PC-9 (cell line): ENCODE data around the gene ABR. TPM values are rescaled to one million over a fixed set of nuclear protein-coding genes. Genes with fewer than 3 reads are reported as not detected.

Experiments
- BruUV-seq: library from RNA; stranded (reverse); fragments of 400-500 nt; replicated peaks from 2 replicates; lab custom pipeline; 2021; lab: Mats Ljungman, UMichigan
- CTCF ChIA-PET: fragments of 300-600 bp; sonication (Branson Sonifier 250); formaldehyde crosslinking; loops from one replicate; lab custom pipeline; 2022; ENCODE audit warnings: antibody characterized with exemption; lab: Charles Lee
- POLR2A ChIA-PET: fragments of 300-600 bp; sonication (Branson Sonifier 250); formaldehyde crosslinking; loops from one replicate; lab custom pipeline; 2022; ENCODE audit warnings: antibody characterized with exemption; ENCODE audit not compliant: unreplicated experiment; lab: Charles Lee
- DNase-seq, 2 experiments: peaks; one replicate each; pipeline versions ENCODE4 v3.0.0 to v3.0.0-alpha.2; 2015 to 2022; ENCODE audit warnings: mixed read lengths in 1 of 2
- H2AFZ ChIP-seq: fragments of 200-600 bp; sonication (generic); 2 replicates; pipeline ENCODE4 v1.8.1; 2017; ENCODE audit warnings: antibody characterized with exemption
- H3F3A ChIP-seq: fragments of 200-600 bp; sonication (generic); 2 replicates; pipeline ENCODE4 v1.8.1; 2017; ENCODE audit warnings: antibody characterized with exemption, mild to moderate bottlenecking, low read depth; ENCODE audit not compliant: insufficient read depth
- H3K27ac ChIP-seq: fragments of 200-600 bp; sonication (generic); 2 replicates; pipeline ENCODE4 v1.6.1; 2016; ENCODE audit warnings: mixed run types
- H3K27me3 ChIP-seq: fragments of 200-600 bp; sonication (generic); 2 replicates; pipeline ENCODE4 v1.6.1; 2016; ENCODE audit warnings: low read depth, mixed run types; ENCODE audit not compliant: insufficient read depth
- H3K36me3 ChIP-seq: fragments of 200-600 bp; sonication (generic); 2 replicates; pipeline ENCODE4 v1.6.1; 2016; ENCODE audit warnings: low read depth, mixed run types
- H3K4me1 ChIP-seq: fragments of 200-600 bp; sonication (generic); replicated peaks from 2 replicates; pipeline ENCODE4 v1.6.1; 2016; ENCODE audit warnings: mixed run types; ENCODE audit not compliant: insufficient read depth
- H3K4me2 ChIP-seq: fragments of 200-600 bp; sonication (generic); 2 replicates; pipeline ENCODE4 v1.6.1; 2017; ENCODE audit warnings: mixed run types
- H3K4me3 ChIP-seq: fragments of 200-600 bp; sonication (generic); 2 replicates; pipeline ENCODE4 v1.6.1; 2016; ENCODE audit warnings: mixed run types
- H3K79me2 ChIP-seq: fragments of 200-600 bp; sonication (generic); 2 replicates; pipeline ENCODE4 v1.6.1; 2017; ENCODE audit warnings: low read depth, mixed run types
- H3K9me2 ChIP-seq: fragments of 200-600 bp; sonication (generic); 2 replicates; pipeline ENCODE4 v1.8.1; 2017; ENCODE audit warnings: mild to moderate bottlenecking; ENCODE audit not compliant: insufficient read depth
- H3K9me3 ChIP-seq: fragments of 200-600 bp; sonication (generic); 2 replicates; pipeline ENCODE4 v1.8.1; 2016; ENCODE audit warnings: low read depth; ENCODE audit not compliant: insufficient read depth
- H4K20me1 ChIP-seq: fragments of 200-600 bp; sonication (generic); 2 replicates; pipeline ENCODE4 v1.8.1; 2017; ENCODE audit not compliant: insufficient read depth
- EZH2 ChIP-seq: fragments of 200-600 bp; sonication (generic); IDR thresholded peaks from 2 replicates; pipeline ENCODE4 v1.8.0; 2017; ENCODE audit warnings: antibody characterized with exemption, low read depth
- intact Hi-C: fragments of 100-400 bp; cut with micrococcal nuclease; formaldehyde crosslinking; loops from one replicate; pipeline ENCODE4 v1.10.0; 2022; ENCODE audit not compliant: unreplicated experiment
- total RNA-seq: library from RNA; stranded (reverse); gene quantifications from 2 replicates; pipeline ENCODE4 v1.2.3, GENCODE V29; 2021
- TF ChIP-seq, protein P1 (sequence below): fragments of 200-600 bp; sonication (generic); conservative IDR thresholded peaks from 2 replicates; pipeline ENCODE4 v1.6.1; 2017; ENCODE audit warnings: mixed run types, antibody characterized with exemption, mild to moderate bottlenecking, moderate library complexity

The ABR gene
- total RNA-seq, 1 experiment from 2014 or later, result 76.0 TPM

DNA sequence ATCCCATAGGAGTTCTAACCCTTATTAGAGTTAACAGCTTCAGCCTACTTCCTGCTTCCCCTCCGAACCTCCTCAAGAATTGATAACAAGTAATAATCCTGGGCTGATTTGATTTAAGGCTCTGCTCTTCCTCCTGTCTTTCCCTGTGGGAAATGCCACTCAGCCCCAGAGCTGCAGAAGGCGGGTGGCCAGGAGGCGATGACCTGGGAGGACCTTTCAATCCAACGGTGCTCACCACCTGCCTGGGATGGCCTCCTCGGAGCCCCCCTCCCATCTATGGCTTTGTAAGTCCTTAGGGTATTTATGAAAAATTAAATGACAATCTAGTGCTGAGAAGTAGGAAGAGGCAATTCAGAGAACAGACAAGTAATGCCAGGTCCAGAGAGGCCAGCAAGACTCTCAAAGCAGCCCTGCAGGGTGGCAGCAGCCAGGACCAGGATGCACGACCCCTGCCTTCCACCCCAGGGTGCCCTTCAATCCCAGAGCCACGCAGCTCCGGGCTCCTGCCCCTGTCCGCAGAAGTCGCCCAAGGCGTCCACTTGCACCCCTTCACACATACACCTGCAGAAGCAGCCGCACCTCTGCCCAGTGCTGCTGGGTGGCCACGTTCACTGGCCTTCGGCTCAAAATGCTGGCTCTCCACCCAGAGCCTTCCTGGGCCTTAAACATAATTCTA is 34.3 kb downstream of the ABR start:
- Histone ChIP-seq H3K27ac (no peak overlapping the region), H2AFZ (no peak overlapping the region), H3F3A (no peaks in the 10 kb centered on the region), H3K4me1 (no peaks in the 10 kb centered on the region), H3K9me2 (no peaks in the 10 kb centered on the region), H3K4me3 (no peak overlapping the region), H4K20me1 (no peaks in the 10 kb centered on the region), H3K79me2 (no peaks in the 10 kb centered on the region), H3K4me2 (no peak overlapping the region), H3K36me3 (no peaks in the 10 kb centered on the region), H3K27me3 (no peaks in the 10 kb centered on the region), H3K9me3 (no peaks in the 10 kb centered on the region)
- intact Hi-C loops, result no loop called here
- ChIA-PET POLR2A (no interaction called here), CTCF (interaction anchor here (1.2 kb wide), 1 partner anchor 87 kb away, joined by 4 read pairs; no protein-coding TSS in a partner anchor)
- BruUV-seq, result no TSS peak
- no peak for DNase-seq
- no peak for TF ChIP-seq EZH2
- TF ChIP-seq, protein P1, sequence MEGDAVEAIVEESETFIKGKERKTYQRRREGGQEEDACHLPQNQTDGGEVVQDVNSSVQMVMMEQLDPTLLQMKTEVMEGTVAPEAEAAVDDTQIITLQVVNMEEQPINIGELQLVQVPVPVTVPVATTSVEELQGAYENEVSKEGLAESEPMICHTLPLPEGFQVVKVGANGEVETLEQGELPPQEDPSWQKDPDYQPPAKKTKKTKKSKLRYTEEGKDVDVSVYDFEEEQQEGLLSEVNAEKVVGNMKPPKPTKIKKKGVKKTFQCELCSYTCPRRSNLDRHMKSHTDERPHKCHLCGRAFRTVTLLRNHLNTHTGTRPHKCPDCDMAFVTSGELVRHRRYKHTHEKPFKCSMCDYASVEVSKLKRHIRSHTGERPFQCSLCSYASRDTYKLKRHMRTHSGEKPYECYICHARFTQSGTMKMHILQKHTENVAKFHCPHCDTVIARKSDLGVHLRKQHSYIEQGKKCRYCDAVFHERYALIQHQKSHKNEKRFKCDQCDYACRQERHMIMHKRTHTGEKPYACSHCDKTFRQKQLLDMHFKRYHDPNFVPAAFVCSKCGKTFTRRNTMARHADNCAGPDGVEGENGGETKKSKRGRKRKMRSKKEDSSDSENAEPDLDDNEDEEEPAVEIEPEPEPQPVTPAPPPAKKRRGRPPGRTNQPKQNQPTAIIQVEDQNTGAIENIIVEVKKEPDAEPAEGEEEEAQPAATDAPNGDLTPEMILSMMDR, result no peak

DNA sequence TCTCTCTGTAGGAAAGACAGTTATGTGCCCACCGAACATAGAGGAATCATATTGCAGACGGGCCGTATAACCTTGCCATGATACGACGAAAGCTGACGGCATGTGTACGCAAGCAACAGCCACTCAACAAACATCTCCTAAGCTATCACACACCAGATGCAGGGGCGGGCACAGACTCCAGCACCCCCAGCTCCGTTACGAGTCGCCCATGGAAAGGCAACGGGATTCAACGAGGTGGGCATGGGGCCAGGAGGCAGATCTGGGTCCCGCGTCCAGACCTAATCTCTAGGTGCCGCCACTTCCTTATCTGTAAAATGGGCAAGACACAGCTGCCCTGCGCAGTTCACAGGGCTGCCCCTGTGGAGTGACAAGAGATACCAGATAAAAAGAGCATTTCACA is 35.6 kb downstream of the ABR start:
- POLR2A ChIA-PET, result no interaction called here

DNA sequence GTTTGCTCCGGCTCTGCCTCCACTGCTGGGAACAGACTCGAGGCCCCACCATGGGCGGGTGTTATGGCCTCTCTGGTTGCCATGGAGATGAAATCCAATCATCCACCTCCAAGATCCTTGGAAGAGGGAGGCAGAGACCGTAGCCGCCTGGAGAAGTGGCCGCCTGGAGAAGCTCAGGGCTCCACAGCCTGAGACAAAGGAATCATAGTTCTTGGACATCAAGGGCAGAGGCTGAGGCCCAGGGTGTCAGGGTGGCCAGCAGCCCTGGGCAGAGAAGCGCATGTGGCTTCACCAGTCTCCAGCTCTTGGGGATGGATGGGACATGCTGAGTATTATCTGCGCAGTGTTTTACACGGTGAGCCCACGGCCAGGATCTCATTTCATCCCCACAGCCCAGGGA is 36.2 kb downstream of the ABR start:
- ChIA-PET POLR2A (no interaction called here), CTCF (interaction anchor here (1.3 kb wide), 1 partner anchor 85 kb away, joined by 3 read pairs; no protein-coding TSS in a partner anchor)
- TF ChIP-seq EZH2, result no peak
- TF ChIP-seq, protein P1, result no peak
- Histone ChIP-seq H4K20me1 (no peaks in the 10 kb centered on the region), H3F3A (no peaks in the 10 kb centered on the region), H3K79me2 (no peaks in the 10 kb centered on the region), H3K27me3 (no peaks in the 10 kb centered on the region), H3K4me3 (no peak overlapping the region), H3K9me3 (no peaks in the 10 kb centered on the region), H3K9me2 (no peaks in the 10 kb centered on the region), H3K27ac (no peak overlapping the region), H3K4me1 (no peaks in the 10 kb centered on the region), H2AFZ (no peak overlapping the region), H3K36me3 (no peaks in the 10 kb centered on the region), H3K4me2 (no peak overlapping the region)
- intact Hi-C loops, result no loop called here
- BruUV-seq, result no TSS peak
- no peak for DNase-seq

More for the DNA sequence above, 35.6 kb downstream of the ABR start:
- no peaks in the 10 kb centered on the region for H3K9me3 ChIP-seq
- no peaks in the 10 kb centered on the region for H3K27me3 ChIP-seq
- no peaks in the 10 kb centered on the region for H3K79me2 ChIP-seq
- no peak overlapping the region for H2AFZ ChIP-seq
- no peaks in the 10 kb centered on the region for H3K4me1 ChIP-seq
- CTCF ChIA-PET, result interaction anchor here (0.6 to 1.3 kb wide), 2 partner anchors 86 to 114 kb away, joined by 3 to 4 read pairs; no protein-coding TSS in a partner anchor
- no peak for DNase-seq
- TF ChIP-seq, protein P1, result no peak
- no peak for TF ChIP-seq EZH2
- H3K36me3 ChIP-seq, result no peaks in the 10 kb centered on the region
- H3F3A ChIP-seq, result no peaks in the 10 kb centered on the region
- no TSS peak for BruUV-seq
- no peak overlapping the region for H3K4me3 ChIP-seq
- intact Hi-C loops, result no loop called here
- no peaks in the 10 kb centered on the region for H3K9me2 ChIP-seq
- H4K20me1 ChIP-seq, result no peaks in the 10 kb centered on the region
- H3K27ac ChIP-seq, result no peak overlapping the region
- no peak overlapping the region for H3K4me2 ChIP-seq
